K562 (cell line): ENCODE results near the gene DPH2. TPM values are rescaled to one million over a fixed set of nuclear protein-coding genes. Genes with fewer than 3 reads are reported as not detected.

Experiments used
- ARID3A ChIP-seq: IDR thresholded peaks from 2 replicates; pipeline ENCODE4 v1.6.1; 2012; ENCODE audit warnings: low read depth, low read length, improper control_type of control experiment, borderline replicate concordance
- ARID4B ChIP-seq: sonication (generic); formaldehyde crosslinking; IDR thresholded peaks from 2 replicates; pipeline ENCODE4 v1.8.0; 2022; ENCODE audit warnings: mild to moderate bottlenecking, missing genetic modification reagents
- FOXA3 ChIP-seq, 2 experiments: fragments of 450-650 bp in 1 of 2; sonication (generic) in 1 of 2; formaldehyde crosslinking; IDR thresholded peaks in 1 of 2; conservative IDR thresholded peaks in 1 of 2; 2 replicates each; pipeline versions ENCODE4 v1.4.0 to v1.8.0; 2020 to 2022; ENCODE audit warnings: mild to moderate bottlenecking in 2 of 2, missing genetic modification reagents in 1 of 2
- HES1 ChIP-seq: fragments of 450-650 bp; IDR thresholded peaks from 2 replicates; pipeline ENCODE4 v1.6.1; 2016; ENCODE audit warnings: low read depth, mild to moderate bottlenecking, moderate library complexity
- HNRNPLL ChIP-seq: fragments of 200-400 bp; formaldehyde crosslinking; IDR thresholded peaks from 2 replicates; pipeline ENCODE4 v1.6.1; 2017; ENCODE audit warnings: low read length, low read depth, mild to moderate bottlenecking; ENCODE audit not compliant: poor library complexity, severe bottlenecking
- KDM5B ChIP-seq: fragments of 200-600 bp; sonication (generic); IDR thresholded peaks from 2 replicates; pipeline ENCODE4 v1.6.1; 2012; ENCODE audit warnings: low read depth, mild to moderate bottlenecking, moderate library complexity, low read length, control low read depth, inconsistent platforms; ENCODE audit not compliant: insufficient replicate concordance
- NR4A1 ChIP-seq, 2 experiments: fragments of 250-450 bp in 1 of 2; fragments of 450-650 bp in 1 of 2; sonication (Bioruptor Pico) in 1 of 2; IDR thresholded peaks; 2 replicates each; pipeline versions ENCODE4 v1.4.0 to v1.6.1; 2016 to 2020; ENCODE audit warnings: mild to moderate bottlenecking in 2 of 2, missing compliant biosample characterization in 1 of 2, missing genetic modification characterization in 1 of 2, moderate library complexity in 1 of 2
- PHF21A ChIP-seq: fragments of 450-650 bp; IDR thresholded peaks from 2 replicates; pipeline ENCODE4 v1.6.1; 2017; ENCODE audit warnings: low read depth, borderline replicate concordance
- PHF8 ChIP-seq: fragments of 200-600 bp; sonication (generic); IDR thresholded peaks from 2 replicates; pipeline ENCODE4 v1.6.1; 2012; ENCODE audit warnings: mixed run types, mild to moderate bottlenecking, inconsistent platforms, low read length, moderate library complexity, borderline replicate concordance
- RBFOX2 ChIP-seq: fragments of 200-400 bp; formaldehyde crosslinking; IDR thresholded peaks from 2 replicates; pipeline ENCODE4 v1.6.1; 2017; ENCODE audit warnings: low read depth, mild to moderate bottlenecking, low read length, moderate library complexity
- SAP30 ChIP-seq: fragments of 200-600 bp; sonication (generic); IDR thresholded peaks from 2 replicates; pipeline ENCODE4 v1.6.1; 2012; ENCODE audit warnings: borderline replicate concordance, low read depth, mild to moderate bottlenecking, moderate library complexity, low read length, control low read depth, inconsistent platforms; ENCODE audit not compliant: insufficient read depth, poor library complexity, severe bottlenecking
- TOE1 ChIP-seq, 2 experiments: fragments of 450-650 bp in 1 of 2; sonication (generic) in 1 of 2; formaldehyde crosslinking in 1 of 2; IDR thresholded peaks; 2 replicates each; pipeline versions ENCODE4 v1.7.1 to v1.8.0; 2016 to 2022; ENCODE audit warnings: borderline replicate concordance in 2 of 2, mild to moderate bottlenecking in 2 of 2, antibody characterized with exemption in 1 of 2, inconsistent platforms in 1 of 2, low read depth in 1 of 2, missing genetic modification reagents in 1 of 2, moderate library complexity in 1 of 2
- ZBTB1 ChIP-seq: sonication (generic); formaldehyde crosslinking; IDR thresholded peaks from 2 replicates; pipeline ENCODE4 v1.8.1; 2023; ENCODE audit warnings: missing genetic modification reagents, low read depth, mild to moderate bottlenecking, borderline replicate concordance
- polyA plus RNA-seq, 8 experiments: library from polyadenylated mRNA; depleted of rRNA in 4 of 8; stranded (reverse) in 5 of 8; unstranded in 3 of 8; fragments of >200 nt; fragmentation: Nextera tagmentation in 2 of 8; fragmentation: Illumina TruSeq in 1 of 8; extraction: Ambion mirVana in 2 of 8; extraction: Trizol in 1 of 8; gene quantifications; 2 replicates each; pipeline versions ENCODE4 v1.2.1 to v1.2.3, GENCODE V29; 2011 to 2014; ENCODE audit warnings: inconsistent platforms in 1 of 8, missing spikeins in 1 of 8
- total RNA-seq, 7 experiments: library from RNA; depleted of rRNA in 6 of 7; stranded (reverse); fragments of >200 nt in 6 of 7; fragmentation: Illumina TruSeq in 2 of 7; extraction: Trizol in 2 of 7; gene quantifications; 2 replicates each; pipeline versions ENCODE4 v1.2.1 to v1.2.3, GENCODE V29; 2011 to 2021; ENCODE audit warnings: low replicate concordance in 1 of 7

The DPH2 gene
- total and polyA plus RNA-seq, 9 of the 15 experiments (the other 6 are each of a cell fraction or from before 2014, with no cell fraction given): 17.9 to 94.1 (median 68.1) TPM

- TF ChIP-seq ZBTB1 (CRISPR knock-in tag) (peak; percentile 46; the same call in 1 of the 2 replicates), ARID4B (peak; percentile 87), NR4A1 (CRISPR knock-in tag; IDR thresholded peaks at IDR 0.05) (0 out of 2 replicates have a peak, but pooled peaks have one; percentile 40), NR4A1 (tag; IDR thresholded peaks at IDR 0.05) (no peak), RBFOX2 (peak; percentile 69), PHF8 (peak; percentile 52; the same call in 1 of the 2 replicates), ARID3A (no peak), TOE1 (IDR thresholded peaks at IDR 0.05; ENCODE audit: borderline replicate concordance) (no peak), TOE1 (CRISPR knock-in tag; IDR thresholded peaks at IDR 0.05; ENCODE audit: borderline replicate concordance, low read depth) (0 out of 2 replicates have a peak, but pooled peaks have one; percentile 37), KDM5B (peak; percentile 54), FOXA3 (CRISPR knock-in tag; conservative IDR thresholded peaks at IDR 0.05 in 1 of 2, IDR thresholded peaks at IDR 0.05 in 1 of 2) (no peak), SAP30 (peak; percentile 82), HNRNPLL (peak; percentile 30), HES1 (peak; percentile 90), PHF21A (no peak)
Measured at GRCh38 chr1:43991476-43992231, 21.8 kb downstream of the DPH2 start, which contains the start of gene CCDC24 (continued).
